NCI-H2196 (cell line): Measurements from ENCODE around the gene NRSN2.
A peak's percentile ranks its signal among the peaks of the same experiment; 100 is the strongest.
"Not testable (repeated sequence)": the region's sequence is repeated elsewhere in the genome, so short reads cannot be mapped to it uniquely, and the experiment has no call there.

Experiments used
- DNase-seq: peaks from one replicate; lab custom pipeline; 2025; ENCODE audit not compliant: unreplicated experiment; lab: John Stamatoyannopoulos, UW

Gene NRSN2

DNA sequence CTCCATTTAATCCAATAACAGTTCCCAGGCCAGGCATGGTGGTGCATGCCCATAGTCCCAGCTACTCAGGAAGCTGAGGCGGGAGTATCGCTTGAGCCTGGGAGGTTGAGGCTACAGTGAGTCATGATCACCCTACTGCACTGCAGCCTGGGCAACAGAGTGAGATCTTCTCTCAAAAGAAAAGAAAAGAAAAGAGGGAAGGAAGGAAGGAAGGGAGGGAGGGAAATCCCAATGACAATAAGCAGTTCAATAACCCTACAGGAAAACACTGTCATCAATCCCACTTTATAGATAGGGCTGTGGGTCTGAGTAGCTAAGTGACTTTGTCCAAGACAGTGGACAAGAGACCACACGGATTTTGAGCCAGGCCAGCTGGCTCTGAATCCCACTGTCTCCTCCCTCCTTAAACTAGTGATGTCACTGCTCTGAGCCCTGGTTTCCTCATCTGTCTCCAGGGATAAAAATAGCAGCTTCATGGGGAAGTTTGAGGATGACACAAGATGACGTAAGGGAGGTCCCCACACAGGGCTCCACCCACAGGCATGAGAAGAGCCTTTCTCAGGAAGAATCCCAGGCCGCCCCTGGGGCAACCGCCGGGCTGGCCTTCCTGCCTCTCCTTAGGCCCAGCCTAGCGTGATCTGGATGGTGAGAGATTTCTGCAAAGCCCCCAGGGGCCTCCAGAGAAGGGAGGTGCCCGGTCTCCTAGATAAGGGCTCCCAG lies 26.4 kb downstream of the NRSN2 start:
- DNase-seq: no peak

DNA sequence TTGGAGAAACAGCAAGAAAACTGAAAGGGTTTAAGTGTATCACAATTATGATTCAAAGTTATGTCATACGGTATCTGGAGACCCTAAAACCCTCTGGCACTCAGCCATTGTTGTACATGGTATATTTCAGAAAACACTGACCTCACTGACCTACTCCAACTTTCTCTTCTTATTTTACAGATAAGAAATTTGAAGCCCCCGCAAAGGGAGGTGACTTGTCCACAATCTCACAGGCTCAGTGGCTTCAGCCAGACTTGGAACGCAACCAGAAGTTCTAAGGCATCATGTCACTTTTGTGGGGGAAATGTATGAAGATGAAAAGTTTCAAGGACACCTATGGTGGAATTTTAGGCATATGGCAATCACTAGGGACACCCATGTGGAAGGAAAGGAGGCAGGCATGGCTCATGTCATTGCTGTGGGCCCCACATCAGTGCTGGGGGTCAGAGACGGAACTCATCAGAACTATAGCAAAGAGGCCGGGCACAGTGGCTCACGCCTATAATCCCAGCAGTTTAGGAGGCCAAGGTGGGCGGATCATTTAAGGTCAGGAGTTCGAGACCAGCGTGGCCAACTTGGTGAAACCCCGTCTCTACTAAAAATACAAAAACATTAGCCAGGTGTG lies 28.5 kb downstream of the NRSN2 start:
- no peak for DNase-seq

DNA sequence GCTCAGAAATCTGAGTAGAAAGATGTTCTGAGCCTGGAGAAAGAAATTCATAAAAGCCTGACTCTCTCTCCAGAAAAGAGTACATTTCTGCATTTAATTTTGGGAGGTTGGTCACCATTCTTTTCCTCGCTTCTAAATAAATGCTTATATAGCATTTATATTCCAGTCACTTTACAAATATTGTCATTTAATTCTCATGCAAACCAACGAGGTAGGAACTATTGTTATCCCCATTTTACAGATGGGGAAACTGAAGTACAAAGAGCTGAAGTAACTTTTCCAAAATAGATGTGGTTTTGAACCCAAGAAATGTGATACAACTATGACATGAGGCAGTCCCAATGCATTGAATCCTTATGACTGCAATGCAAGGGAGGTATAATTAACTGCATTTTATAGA lies 29.2 kb downstream of the NRSN2 start:
- DNase-seq: no peak

DNA sequence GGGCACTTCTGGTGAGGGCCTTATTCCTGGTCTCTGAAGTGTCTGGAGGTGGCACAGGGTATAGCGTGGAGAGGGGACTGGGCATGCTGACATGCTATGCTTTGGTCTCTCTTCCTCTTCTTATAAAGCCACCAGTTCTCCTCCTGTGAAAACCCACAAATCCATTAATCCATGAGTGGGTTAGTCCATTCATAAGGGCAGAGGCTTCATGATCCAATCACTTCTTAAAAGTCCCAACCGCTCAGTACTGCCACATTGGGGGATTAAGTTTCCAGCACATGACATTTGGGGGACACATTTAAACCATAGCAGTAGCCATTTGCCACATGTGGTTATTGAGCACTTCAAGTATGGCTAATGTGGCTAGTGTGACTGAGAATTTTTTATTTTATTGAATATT lies 29.8 kb downstream of the NRSN2 start:
- no peak for DNase-seq

DNA sequence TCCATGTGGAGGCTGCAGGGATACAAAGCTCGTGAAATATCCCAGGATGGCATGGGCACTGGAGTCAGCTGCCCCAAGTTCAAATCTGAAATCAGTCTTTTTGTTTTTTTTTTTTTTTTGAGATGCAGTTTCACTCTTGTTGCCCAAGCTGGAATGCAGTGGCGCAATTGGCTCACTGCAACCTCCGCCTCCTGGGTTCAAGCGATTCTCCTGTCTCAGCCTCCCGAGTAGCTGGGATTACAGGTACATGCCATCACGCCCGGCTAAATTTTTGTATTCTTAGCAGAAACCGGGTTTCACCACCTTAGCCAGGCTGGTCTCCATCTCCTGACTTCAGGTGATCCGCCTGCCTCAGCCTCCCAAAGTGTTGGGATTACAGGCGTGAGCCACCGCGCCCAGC lies 30.7 kb downstream of the NRSN2 start:
- DNase-seq: not testable (repeated sequence)

DNA sequence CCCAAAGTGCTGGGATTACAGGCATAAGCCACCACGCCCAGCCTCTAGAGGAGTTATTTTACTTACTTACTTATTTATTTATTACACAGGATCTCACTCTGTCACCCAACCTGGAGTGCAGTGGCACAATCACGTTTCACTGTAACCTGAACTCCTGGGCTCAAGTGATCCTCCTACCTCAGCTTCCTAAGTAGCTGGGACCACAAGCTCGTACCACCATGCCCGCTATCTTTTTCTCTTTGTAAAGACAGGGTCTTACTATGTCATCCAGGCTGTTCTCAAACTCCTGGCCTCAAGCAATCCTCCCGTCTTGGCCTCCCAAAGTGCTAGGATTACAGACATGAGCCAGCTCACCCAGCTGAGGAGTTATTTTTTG lies 32.0 kb downstream of the NRSN2 start:
- DNase-seq: no peak

DNA sequence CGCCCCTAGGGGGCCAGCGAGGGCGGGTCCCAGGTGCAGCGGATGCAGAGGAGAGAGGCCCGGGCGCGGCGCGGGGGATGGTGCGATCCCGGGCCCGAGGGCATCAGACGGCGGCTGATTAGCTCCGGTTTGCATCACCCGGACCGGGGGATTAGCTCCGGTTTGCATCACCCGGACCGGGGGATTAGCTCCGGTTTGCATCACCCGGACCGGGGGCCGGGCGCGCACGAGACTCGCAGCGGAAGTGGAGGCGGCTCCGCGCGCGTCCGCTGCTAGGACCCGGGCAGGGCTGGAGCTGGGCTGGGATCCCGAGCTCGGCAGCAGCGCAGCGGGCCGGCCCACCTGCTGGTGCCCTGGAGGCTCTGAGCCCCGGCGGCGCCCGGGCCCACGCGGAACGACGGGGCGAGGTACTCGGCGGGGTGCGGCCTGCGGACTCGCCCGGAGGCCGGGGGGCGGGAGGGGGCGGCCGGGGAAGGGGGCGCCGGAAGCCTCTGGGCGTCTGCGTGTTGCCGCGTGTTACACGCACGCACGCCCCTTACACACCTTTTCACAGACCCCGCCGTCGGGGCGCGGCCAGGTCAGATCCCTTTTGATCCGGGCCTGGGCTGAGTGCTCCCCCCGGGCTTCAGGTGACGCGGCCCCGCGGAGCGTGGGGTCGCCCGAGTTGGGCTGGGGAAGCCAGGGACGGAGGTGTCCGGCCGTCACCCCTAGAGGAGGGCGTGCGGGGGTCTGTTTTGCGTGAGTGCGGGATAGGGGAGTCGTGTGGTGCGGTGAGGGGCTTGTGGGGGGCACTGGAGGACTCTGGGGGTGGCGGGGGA lies 34.1 kb downstream of the NRSN2 start:
- peak; percentile 73 for DNase-seq

DNA sequence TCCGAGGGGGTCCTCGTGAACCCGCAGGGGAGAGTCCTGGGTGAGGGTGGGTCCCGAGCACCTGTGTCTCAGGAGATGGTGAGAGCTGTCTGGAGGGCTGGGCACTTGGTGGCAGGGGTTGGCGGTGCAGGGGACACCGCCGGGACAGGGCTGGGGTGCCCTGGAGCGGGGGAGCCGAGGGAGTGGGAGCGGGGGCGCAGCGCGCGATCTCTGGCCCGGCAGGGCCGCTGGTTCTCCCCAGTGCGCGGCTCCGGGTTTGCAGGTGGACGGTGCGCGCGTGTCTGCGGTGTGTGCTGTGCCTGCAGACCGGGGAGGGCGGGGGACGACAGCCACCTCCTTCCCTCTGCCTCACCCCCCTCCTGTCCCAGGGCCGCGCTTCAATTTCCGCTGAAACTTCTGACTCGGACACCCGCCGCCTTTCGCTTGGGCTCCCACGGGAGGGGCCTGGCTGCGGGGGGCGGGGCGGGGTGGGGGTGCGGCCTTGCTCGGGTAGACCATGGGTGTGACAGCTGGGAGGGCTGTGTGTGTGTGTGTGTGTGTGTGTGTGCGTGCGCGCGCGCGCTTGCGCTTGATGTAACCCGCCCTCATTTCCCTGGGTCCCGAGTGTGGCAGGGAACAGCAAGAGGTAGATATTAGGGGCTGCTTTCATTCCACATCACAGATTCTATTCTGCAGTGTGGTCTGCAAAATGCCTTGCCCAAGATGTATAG lies 34.8 kb downstream of the NRSN2 start:
- DNase-seq: peak; percentile 72

DNA sequence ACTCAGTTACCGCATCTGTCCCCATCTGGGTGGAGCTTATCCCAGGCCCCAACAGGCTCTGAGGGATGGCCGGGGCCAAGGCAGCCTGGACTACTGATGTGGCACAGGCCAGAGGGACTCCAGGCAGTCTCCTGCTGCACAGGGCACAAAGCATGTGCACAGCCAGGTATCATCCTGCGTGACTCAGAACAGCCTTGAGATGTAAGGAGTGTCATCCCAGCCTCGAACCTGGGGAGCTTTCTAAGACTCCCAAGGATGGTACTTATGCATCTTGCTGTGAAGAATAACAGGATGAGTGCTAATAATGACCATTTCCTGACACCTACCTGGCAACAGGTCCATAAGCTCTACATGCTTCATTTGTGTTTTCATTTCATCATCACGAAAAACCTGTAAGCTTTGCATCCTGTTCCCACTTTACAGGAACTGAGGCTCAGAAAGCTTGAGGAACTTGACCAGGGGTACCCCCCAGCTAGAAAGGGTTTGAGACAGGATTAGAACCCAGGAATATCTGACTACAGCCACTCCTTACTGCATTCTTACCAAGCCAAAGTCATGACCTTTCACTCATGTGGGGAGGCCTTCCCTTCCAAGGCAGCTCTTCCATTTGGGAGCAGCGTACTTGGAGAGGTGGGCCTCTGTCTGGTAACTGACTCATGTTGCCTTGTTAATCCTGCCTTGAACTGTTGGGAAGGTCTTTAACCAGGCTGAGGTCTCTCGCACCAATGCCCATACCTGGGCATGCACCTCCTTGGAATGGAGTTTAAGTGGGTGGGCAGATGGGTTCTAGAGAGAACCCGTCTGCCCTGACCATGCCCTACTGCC lies 35.6 kb downstream of the NRSN2 start:
- no peak for DNase-seq

DNA sequence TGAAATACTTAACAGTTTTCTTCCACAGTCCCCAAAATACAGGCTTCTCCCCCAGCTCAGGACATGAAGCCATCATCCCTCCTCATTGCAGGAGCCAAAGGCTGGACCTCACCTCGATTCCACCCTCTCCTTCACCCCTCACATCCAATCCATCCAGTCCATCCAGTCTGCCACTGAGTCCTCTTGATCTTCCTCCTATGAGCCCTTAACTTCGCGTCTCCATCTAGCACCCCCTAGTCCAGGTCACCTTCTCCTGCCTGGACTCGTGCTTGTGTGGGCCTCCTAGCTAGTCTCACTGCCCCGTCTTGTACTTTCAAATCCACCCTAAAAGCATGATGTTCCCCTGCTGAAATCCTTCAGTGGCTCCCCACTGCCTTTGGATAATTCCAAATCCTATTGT lies 37.0 kb downstream of the NRSN2 start:
- no peak for DNase-seq

DNA sequence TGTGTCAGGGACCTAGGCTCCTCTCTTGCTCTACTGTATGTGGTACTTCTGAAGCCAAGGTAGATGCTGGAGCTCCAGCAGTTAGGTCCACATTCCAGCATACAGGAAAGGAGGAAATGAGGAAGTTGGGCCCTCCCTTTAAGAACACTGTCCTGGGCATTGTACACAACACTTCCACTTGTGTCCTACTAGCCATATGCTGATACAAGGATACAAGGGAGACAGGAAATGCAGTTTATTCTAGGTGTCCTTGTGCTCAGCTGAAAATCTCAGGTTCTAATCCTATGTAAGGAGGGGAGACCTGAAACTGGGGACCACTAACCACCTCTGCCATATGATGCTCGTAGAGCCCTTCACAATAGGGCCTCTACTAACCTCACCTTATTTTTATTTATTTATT lies 37.8 kb downstream of the NRSN2 start:
- DNase-seq: no peak

DNA sequence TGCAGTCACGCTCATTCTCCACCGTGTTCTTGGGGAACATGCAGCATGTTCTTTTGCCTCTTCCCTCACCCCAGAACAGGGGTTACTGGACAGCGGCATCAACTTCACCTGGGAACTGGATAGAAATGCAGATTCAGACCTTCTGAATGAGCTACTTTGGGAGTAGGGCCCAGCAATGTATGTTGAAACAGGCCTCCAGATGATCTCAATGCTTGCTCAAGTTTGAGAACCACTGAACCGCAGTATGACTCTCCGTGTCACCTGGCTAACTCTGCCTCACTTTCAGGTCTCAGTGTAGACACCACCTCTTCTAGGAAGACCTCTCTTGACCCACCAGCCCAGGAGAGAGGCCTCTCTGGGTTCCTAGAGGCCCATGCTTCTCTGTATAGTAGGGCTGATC lies 38.5 kb downstream of the NRSN2 start:
- DNase-seq: no peak

DNA sequence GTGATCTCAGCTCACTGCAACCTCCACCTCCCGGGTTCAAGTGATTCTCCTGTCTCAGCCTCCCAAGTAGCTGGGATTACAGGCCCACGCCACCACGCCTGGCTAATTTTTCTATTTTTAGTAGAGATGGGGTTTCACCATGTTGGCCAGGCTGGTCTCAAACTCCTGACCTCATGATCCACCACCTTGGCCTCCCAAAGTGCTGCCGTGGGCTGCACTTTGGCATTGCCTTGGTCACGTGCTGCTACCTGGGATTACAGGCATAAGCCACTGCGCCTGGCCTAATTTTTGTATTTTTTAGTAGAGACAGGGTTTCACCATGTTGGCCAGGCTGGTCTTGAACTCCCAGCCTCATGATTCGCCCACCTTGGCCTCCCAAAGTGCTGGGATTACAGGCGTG lies 39.7 kb downstream of the NRSN2 start:
- DNase-seq: not testable (repeated sequence)

DNA sequence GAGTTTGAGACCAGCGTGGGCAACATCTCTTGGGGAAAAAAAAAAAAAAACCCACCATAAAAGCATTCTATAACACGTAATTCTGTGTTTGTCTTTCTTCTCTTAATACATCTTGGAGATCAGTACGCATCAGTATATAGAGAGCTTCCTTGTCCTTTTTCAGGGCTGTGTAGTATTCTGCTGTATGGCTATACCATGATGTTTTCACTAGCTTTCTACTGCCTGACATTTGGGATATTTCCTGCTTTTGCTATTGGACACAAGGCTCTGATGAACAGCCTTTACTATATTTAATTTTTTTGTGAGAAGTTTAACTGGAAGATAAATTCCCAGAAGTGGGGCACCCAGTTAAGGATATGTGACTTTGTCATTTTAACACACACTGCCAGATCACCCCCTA lies 40.6 kb downstream of the NRSN2 start:
- DNase-seq: no peak

DNA sequence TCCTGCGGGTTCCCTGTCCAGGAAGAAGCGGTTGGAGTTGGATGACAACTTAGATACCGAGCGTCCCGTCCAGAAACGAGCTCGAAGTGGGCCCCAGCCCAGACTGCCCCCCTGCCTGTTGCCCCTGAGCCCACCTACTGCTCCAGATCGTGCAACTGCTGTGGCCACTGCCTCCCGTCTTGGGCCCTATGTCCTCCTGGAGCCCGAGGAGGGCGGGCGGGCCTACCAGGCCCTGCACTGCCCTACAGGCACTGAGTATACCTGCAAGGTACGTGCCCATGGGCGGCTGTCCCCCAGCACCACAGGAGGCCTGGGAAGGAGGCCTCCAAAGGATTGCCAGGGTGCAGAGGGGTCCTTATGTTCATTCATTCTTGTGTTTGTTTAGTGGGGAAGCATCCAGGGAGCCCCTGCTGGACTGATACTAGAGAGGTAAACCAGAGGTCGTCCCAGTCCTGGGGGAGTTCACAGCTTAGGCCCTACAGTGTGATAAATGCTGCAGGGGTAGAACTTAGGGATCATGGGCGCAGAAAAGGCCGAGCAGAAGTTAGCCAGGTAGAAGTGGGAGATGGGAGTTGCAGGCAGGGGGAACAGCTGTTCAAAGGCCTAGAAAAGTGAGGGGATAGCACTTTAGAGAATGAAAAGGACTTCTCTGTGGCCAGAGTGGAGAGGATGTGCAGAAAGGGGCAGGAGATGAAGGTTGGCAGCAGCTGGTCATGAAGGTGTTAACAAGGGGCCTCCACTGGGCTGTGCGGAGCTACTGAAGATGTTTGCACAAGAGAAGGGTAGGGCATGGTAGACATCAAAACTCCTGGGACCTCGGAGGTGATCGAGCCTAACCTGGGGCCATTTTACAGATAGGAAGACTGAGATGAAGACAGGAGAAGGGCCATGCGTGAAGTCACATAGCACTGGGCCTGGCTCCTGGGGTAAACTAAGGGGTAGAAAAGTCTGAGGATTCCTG lies 41.4 kb downstream of the NRSN2 start:
- no peak for DNase-seq

DNA sequence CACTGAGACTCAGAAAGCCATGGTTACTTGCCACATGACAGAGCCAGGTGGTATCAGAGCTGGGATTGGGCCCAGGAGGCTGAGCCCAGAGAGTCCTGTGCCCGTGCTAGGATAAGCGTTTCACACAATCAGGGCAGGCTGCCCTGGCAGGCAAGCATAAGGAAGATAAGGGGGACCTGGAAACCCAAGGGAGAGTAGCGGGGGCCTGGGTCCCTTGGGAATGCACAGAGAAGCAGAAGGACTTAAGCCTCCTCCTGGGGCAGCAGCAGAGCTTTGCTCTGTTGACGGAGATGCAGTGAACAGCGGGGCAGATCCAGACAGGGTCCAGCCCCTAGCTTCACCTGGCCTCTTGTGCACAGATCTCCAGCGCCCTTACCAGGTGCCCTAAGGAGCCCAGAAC lies 42.3 kb downstream of the NRSN2 start:
- no peak for DNase-seq

DNA sequence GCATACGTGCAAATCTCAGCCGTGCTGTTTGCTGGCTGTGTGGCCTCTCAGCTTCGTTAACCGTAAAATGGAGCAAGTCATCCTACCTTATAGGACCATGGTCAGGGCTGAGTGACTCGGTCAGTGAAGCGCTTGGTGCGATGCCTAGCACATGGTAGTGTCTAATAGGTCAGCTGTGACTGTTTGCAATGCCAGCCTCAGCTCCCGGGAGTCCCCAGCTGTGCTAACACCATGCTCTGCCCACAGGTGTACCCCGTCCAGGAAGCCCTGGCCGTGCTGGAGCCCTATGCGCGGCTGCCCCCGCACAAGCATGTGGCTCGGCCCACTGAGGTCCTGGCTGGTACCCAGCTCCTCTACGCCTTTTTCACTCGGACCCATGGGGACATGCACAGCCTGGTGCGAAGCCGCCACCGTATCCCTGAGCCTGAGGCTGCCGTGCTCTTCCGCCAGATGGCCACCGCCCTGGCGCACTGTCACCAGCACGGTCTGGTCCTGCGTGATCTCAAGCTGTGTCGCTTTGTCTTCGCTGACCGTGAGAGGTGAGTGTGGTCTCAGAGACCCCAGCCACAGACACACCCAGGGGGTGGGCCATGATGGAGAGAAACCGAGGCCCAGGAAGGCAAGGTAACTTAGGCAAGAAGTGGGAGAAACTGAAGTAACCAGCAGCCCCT lies 44.3 kb downstream of the NRSN2 start:
- DNase-seq: no peak

DNA sequence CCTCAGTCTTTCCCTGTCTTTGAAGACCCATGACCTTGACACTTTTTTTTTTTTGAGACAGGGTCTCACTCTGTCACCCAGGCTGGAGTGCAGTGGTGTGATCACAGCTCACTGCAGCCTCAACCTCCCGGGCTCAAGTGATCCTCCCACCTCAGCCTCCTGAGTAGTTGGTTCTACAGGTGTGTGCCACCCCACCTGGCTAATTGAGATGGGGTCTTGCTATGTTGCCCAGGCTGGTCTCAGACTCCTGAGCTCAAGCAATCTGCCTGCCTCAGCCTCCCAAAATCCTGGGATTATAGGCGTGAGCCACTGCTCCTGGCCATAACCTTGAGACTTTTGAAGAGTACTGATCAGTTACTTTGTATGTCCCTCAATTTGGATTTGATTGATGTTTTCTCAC lies 46.4 kb downstream of the NRSN2 start:
- not testable (repeated sequence) for DNase-seq

DNA sequence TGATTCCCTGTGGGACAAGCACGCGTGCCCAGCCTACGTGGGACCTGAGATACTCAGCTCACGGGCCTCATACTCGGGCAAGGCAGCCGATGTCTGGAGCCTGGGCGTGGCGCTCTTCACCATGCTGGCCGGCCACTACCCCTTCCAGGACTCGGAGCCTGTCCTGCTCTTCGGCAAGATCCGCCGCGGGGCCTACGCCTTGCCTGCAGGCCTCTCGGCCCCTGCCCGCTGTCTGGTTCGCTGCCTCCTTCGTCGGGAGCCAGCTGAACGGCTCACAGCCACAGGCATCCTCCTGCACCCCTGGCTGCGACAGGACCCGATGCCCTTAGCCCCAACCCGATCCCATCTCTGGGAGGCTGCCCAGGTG lies 49.3 kb downstream of the NRSN2 start:
- no peak for DNase-seq
